NCI-H128 (cell line): ENCODE results near the gene SLC9A3.

Experiments used
- DNase-seq: peaks from one replicate; lab custom pipeline; 2025; ENCODE audit not compliant: unreplicated experiment; lab: John Stamatoyannopoulos, UW

Gene SLC9A3

DNA sequence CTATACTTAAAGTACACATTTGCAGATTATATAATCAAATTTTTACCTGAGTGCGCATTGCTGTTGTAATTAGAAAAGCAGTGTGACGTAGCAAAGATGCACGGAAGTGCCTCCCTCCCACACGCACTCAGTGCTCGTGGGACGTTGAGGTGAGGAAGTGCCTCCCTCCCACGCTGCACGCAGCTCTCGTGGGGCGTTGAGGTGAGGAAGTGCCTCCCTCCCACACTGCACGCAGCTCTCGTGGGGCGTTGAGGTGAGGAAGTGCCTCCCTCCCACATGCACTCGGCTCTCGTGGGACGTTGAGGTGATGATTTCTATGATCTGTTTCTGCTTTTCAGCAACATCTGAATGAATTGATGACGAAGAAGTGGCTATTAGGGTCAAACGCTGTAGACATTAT lies 60.3 kb downstream of the SLC9A3 start:
- no peak for DNase-seq

DNA sequence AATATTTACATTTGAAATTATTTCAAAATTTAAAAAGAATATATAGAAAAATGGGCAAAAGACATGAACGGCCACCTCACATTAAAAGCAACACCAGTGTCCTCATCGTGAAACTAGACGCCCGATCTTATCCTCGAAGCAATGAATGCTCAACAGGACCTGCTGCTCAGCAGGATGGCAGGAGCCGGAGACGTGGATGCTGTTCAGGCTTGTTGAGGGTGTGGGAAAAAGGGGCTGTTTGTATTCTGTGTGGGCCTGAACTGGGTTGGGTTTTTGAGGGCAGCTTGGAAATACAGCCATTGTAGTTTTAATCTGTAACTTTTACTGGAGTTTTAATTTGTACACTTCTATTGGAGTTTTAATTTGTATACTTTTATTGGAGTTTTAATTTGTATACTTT lies 60.9 kb downstream of the SLC9A3 start:
- DNase-seq: no peak

DNA sequence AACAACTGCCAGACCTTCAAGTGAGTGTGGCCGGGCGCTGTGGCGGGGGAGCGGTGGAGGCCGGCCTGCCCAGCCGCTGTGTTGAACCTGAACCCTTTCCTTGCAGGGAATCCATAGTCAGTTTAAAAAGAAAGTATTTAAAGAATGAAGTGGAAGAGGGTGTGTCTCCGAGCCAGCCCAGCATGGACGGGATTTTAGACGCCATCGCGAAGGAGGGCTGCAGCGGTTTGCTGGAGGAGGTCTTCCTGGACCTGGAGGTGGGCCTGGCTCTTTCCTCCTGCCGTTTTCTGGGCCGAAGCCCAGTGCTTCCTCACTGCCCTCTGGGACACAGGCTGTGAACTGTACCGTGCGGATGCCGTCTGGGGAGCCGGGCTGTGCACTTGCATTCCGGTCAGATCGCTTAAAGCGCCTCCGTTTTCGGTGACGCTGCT lies 62.2 kb downstream of the SLC9A3 start:
- no peak for DNase-seq

DNA sequence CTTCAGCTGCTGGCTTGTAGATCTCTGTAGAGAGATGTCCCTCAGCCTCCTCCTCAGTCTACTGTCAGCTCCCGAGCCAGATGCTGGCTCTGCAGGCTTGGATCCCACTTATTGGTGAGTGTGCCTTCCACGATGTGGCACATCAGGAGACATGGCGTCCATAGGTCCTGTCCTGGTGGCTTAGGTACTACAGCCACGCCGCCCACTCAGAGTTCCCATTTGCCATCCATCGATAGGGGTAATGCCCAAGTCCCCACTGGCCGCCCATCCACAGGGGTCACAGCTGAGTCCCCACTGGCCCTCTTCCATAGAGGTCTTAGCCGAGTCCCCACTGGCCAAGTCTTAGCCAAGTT lies 64.0 kb downstream of the SLC9A3 start:
- DNase-seq: no peak

DNA sequence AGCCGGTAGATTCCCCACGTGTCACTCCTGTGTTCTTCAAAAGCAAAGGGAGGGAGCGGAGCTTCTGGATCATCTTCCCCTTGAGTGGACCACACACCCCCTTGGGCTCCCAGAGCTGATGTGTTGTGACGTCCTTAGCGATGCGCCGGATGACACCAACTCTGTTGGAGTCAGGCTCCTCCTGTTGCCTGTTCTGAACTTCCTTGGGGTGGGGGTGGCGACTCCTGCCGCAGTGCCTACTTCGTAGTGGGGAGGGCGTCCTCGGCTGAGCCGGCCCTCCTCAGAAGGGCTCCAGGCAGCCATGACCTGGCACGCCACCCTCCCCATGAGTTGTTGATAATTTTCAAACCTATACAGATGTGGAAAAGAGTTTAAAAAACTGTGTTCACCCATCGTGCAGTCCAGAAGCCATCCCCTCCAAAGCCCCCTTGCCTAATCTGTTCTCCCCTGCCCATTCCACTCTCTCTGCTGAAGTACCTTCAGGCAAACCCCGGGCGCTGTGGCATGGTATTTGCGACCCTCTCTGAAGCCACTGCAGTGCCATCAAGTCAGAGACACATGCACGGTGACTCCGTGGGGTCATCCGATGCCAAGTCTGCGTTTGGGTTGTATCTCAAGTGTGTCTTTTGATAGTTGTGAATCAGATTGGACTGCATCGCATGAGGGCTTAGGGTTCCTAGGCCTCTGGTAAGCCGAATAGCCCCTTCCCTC lies 64.5 kb downstream of the SLC9A3 start:
- DNase-seq: no peak

DNA sequence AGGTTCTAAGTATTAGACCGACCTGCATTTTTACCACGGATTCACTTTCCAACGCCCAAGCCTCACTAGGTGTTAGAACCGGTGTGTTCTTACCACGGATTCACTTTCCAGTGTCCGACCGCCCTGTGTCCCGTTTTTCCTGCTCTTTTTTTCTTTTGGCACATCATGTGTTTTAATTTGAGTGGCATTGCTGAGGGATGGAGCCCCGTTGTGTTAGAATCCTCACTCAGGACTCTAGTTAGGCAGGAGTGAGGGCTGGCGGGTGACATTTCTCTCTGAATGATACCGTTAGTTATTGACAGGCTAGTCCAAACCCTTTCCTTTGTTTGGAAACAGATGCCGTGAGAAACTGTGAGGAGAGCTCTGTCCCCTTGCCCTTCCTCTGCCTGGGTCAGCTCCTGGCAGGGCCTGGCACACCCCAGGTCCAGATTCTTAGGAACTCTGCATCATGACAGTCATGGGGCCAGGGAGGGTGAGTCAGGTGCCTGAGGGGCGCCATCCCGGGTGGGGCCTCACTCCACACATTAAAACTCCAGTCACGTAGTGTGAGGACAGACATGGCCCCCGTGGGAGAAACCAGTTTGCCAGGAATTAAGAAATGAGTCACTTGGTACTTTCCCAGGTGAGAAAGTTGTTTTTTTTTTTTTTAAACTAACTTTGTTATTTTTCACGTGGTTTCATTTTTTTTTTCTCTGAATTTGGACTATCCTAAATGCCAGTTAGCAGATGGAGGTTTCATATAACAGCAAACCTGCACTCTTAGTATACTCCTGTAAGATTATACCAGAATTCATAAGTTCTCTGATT lies 65.5 kb downstream of the SLC9A3 start:
- no peak for DNase-seq

DNA sequence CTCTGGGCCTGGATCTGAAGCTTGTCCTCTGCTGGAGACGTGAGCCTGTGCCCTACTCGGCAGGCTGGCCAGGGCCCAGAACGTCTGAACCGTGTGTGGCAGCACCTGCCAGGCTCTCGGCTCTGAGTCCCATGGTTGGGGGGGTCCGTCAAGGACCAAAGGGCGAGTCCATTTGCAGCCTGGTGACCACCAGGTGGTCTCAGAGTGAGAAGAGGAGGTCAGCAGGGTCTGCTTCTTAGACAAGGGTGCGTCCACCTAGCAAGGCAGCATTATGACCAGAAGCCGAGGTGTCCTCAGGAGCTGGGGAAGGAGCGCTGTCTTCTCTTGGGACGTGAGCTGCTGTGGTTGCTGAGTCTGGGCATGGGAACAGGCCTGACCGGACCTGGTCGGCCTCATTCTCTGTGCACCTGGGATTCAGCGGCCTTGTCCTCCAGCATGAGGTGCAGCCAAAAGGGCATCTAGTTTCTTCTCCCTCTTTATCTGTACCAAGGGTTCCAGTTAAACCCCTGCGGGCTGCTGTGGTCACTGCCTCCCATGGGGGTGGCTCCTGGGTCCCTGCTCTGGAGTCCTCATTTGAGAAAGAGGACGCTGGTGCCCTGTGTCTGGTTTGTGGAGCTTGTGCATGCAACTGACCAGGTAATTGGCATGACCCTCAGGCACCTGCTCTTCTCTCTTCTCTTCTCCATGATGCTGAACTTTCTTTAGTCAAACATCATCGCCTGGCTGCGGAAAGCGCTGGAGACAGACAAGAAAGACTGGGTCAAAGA lies 66.9 kb downstream of the SLC9A3 start:
- no peak for DNase-seq

DNA sequence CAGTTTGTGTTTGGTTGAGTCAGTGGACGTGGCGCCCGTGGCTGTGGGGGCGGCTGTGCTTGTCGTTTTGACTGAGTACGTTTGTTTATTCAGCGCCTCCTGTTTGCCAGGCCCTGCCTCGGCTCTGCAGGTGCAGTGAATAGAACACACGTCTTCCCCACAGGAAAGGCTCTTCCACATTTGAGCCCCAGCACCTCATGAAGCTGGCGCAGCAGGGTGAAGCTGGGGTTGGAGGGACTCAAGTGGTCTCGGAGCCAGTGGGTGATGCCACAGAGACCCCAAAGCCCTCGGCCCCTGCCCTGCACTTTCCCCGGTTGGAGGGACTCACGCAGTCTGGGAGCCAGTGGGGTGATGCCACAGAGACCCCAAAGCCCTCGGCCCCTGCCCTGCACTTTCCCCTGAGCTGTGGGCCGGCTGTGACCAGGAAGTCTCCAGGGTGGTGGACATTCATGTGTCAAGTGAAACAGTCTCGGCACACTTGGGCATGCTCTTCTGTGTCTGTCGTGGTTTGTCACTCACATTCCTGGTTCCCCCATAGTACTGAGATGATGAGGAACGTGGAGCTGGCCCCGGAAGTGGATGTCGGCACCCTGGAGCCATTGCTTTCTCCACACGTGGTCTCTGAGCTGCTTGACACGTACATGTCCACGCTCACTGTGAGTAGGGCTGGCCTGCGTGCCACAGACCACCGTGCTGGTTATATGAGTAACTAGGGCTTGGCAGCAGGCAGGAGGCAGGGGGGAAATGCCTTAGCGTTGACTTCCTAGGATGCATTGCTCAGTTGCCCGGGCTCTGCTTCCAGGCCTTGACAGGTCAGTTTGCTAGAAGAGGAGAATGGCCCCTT lies 67.7 kb downstream of the SLC9A3 start:
- DNase-seq: no peak

DNA sequence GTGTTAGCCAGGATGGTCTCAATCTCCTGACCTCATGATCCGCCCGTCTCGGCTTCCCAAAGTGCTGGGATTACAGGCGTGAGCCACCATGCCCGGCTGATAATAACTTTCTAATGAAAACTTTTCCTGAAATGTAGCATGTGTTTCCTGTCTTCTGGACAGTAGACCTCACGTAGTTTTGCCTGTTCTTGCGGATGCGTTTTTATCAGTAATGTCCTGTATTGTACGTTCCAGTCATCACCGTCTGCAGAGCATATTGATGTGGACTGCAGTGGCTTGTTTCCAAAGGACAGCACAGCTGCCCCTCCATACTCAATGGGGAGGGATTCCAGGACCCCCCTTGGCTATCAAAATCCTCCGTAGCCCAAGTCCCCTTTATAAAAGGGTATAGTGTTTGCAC lies 68.4 kb downstream of the SLC9A3 start:
- DNase-seq: no peak

DNA sequence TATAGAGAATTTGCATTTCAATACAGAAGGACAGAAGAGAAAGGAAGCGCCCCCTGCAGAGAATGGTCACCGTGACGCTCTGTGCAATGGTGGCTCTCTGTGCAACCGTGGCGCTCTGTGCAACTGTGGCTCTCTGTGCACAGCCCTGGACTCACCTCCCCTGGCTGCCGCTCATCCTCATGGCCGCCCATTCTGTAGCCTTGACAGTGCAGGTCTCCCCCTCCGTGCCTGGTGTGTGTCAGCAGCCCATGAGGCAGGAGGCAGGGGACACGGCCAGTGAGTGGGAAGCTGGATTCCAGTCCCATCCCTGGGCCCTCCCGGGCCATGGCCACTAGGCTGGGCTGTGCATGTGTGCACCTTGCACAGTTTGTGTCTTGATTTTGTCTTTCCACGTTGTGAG lies 69.3 kb downstream of the SLC9A3 start:
- DNase-seq: no peak

DNA sequence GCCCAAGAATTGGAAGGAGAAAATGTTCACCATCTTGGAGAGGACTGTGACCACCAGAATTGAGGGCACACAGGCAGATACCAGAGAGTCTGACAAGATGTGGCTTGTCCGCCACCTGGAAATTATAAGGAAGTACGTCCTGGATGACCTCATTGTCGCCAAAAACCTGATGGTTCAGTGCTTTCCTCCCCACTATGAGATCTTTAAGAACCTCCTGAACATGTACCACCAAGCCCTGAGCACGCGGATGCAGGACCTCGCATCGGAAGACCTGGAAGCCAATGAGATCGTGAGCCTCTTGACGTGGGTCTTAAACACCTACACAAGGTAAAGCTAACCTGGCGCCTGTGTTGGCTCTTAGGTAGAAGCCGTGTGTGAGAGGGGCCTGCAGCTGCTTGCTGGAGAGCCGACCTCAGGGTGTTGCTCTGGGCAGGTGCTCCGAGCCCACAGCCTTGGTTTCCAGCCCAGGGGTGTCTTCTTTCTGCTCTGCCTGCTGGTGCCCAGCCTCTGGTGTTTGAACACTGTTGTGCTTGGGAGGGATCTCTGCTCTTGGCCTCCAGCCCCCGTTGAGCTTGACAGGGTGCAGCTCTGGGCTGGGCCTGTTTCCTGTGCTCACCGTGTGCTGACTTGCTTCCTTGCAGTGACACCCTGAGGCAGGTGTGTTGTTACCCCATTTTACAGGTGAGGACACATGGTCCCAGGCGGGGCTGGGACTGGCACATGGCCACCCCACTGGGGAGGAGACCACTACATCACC lies 70.3 kb downstream of the SLC9A3 start:
- DNase-seq: no peak

DNA sequence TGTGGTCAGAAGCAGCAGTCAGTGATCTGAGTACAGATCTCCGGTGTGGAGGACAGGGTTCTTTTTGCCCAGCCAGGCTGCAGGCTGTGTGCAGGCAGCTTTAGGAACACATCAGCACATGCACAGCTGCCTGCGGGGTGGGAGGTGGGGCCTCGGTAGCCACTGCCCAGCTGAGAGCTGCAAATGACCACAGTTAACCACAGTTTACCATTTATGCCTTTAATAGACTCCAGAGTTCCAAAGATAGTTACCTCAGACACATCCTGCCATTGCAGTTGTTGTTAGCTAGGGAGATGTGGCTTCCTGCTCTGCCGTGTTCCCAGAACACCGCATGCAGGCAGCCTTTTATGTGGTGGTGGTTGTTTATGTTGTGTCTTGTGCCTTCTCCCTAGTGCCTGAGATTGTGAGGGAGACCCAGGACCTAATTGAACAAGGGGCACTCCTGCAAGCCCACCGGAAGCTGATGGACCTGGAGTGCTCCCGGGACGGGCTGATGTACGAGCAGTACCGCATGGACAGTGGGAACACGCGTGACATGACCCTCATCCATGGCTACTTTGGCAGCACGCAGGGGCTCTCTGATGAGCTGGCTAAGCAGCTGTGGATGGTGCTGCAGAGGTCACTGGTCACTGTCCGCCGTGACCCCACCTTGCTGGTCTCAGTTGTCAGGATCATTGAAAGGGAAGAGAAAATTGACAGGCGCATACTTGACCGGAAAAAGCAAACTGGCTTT lies 71.1 kb downstream of the SLC9A3 start:
- no peak for DNase-seq

DNA sequence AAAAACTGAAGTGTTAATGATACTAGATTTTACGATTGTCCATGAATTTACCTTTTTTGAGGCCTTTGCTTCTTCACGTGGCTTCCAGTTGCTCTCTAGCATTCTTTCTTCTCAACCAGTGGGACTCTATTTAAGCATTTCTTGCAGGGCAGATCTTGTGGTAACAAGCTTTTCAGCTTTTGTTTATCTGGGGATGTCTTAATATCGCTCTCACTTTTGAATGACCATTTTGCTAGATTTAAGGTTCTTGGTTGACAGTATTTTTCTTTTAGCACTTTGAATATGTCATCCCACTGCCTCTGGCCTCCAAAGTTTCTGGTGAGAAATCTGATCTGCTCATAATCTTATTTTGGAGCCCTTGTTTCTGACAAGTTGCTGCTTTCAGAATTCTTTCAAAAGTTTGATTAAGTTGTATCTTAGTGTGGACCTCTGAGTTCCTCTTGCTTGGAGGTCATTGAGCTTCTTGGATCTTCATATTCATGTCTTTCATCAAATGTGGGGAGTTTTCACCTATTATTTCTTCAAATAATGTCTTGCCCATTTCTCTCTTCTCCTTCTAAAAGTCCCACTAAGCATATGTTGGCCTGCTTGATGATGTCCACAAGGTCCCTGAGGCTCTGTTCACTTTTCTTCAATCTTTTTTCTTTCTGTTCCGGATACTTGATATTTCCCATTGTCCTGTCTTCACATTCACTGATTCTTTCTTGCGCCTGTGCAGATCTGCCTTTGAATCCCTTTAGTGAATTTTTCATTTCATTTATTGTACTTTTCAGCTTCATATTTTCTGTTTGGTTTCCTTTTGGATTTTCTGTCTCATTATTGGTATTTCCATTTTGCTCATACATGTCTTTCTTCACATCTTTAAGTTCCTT lies 72.4 kb downstream of the SLC9A3 start:
- DNase-seq: no peak

DNA sequence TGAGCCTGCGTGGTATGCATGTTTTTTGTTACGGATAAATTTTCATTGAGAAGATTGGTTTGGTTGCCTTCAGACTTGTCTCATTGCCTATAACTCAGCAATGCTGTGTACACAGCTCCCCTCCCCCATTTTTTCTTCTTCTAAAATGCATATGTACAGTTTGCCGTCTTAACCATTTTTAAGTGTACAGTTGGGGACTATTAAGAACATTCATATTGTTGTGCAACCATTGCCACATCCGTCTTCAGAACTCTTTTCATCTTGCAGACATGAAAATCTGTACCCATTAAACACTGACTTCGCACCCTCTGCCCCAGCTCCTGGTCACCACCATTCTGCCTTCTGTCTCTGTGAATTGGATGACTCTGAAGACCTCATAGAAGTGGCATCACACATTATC lies 75.1 kb downstream of the SLC9A3 start:
- no peak for DNase-seq

DNA sequence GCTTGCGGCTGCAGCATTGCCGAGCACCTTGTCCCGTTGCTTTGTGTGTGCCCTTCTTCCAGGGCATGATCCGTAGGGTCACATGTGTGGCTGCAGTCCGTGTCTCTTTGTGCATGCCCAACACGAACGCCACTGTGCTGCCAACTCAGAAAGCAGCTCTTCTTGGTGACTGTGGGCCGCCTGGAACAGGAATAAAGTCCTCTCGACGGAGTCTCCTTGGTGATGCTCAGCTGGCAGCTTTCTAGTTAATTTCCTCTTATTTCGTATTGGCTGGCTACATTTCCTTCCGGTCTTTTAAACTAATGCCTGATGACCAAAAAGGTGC lies 75.5 kb downstream of the SLC9A3 start:
- DNase-seq: no peak

DNA sequence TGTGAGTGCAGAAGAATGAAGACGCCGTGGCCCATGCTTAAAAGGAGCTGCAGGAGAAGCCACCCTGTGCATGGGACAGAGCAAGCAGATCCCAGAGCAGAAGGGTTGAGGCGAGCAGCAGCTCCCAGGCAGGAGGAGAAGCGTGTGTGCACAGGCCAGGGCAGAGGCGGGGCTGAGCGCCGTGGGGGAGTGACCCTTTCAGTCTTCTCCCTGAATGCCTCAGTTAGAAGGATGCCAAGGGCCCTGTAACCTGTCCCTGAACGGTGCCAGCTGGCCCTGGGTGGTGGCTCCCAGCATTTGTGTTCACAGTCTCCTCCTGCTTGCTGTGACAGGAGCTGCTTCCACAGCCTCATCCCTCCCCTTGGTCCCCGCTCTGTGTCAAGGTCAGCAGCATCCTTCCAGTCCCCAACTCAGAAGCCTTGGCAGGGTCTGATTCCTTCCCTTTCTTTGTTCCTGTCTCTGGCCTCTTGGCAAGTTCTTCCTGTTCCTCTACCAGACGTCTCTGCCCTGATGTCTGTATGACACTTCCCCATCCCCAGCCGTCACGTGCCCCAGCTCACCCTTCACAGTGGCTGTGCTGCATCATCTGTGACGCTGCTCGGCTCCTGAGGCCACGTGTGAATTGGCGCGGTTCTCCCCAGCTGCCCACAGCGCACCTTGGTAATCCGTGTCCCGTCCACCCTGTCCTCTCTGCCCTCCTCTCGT lies 76.0 kb downstream of the SLC9A3 start:
- no peak for DNase-seq

DNA sequence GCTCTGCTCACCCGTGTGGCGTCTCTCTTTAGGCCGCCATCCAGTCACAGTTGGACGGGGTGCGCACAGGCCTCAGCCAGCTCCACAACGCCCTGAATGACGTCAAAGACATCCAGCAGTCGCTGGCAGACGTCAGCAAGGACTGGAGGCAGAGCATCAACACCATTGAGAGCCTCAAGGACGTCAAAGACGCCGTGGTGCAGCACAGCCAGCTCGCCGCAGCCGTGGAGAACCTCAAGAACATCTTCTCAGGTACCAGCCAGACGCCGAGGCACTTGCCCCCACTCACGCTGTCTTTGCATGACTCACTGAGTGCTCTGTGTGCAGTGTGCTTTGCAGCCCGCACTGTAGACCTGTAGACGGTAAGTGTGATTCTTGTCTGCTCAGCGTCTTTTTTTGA lies 76.7 kb downstream of the SLC9A3 start:
- DNase-seq: no peak

DNA sequence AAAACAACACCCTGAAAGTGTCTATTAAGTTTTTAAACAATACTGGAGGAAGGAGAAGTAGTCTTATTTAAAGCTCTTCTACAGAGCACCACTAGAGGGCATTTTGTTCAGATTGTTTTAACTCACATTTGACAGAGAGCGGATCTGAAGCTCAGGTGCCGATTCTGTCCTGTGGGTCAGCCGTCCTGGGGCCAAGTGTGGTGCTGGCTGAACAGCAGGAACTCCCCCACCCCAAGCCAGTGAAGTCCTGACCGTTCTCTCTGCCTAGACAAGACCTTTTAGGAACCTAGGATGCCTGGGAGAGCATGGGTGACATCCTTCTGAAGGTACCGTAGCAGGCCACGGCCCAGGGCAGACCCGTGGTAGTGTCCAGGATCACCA lies 77.4 kb downstream of the SLC9A3 start:
- DNase-seq: no peak
